HG03571 (cell line): Measurements from ENCODE around the gene KLK2.

Source experiments
- ATAC-seq: cut with Tn5 transposase; IDR thresholded peaks from one replicate; pipeline ENCODE4 v1.9.1; 2021; ENCODE audit not compliant: unreplicated experiment

KLK2 gene

GRCh38 chr19:50873056-50873455 lies at the start of gene KLK2:
Gene KLK2, plus strand, starts transcription at chr19:50873439. Its CDS starts 35 bp downstream, at chr19:50873474.
- ATAC-seq: no peak

- ATAC-seq: no peak
Observed at GRCh38 chr19:50826492-50827240, 46.6 kb upstream of the KLK2 start.

- no peak for ATAC-seq
Observed at GRCh38 chr19:50827476-50827875, 45.8 kb upstream of the KLK2 start.

- ATAC-seq: no peak
Observed at GRCh38 chr19:50829801-50830200, 43.4 kb upstream of the KLK2 start.

- no peak for ATAC-seq
Observed at GRCh38 chr19:50830266-50831025, 42.8 kb upstream of the KLK2 start.

GRCh38 chr19:50831026-50831396 lies 42.2 kb upstream of the KLK2 start:
- no peak for ATAC-seq

GRCh38 chr19:50832666-50833065 lies 40.6 kb upstream of the KLK2 start:
- ATAC-seq: no peak

- no peak for ATAC-seq
Observed at GRCh38 chr19:50833117-50833801, 40.0 kb upstream of the KLK2 start, which contains the start of gene KLK15. Gene KLK15, minus strand, starts transcription at chr19:50833574. Its CDS starts 2,082 bp downstream, at chr19:50831492.

- ATAC-seq: no peak
Observed at GRCh38 chr19:50833802-50834167, 39.5 kb upstream of the KLK2 start.

- ATAC-seq: no peak
Observed at GRCh38 chr19:50835103-50835784, 38.0 kb upstream of the KLK2 start.

- ATAC-seq: peak; percentile 68
Observed at GRCh38 chr19:50835785-50836542, 37.3 kb upstream of the KLK2 start.

- no peak for ATAC-seq
Observed at GRCh38 chr19:50836543-50837195, 36.6 kb upstream of the KLK2 start.

GRCh38 chr19:50837300-50837699 lies 35.9 kb upstream of the KLK2 start:
- ATAC-seq: no peak

GRCh38 chr19:50838239-50838638 lies 35.0 kb upstream of the KLK2 start:
- no peak for ATAC-seq

- ATAC-seq: no peak
Observed at GRCh38 chr19:50839712-50840655, 33.3 kb upstream of the KLK2 start.

GRCh38 chr19:50842130-50842529 lies 31.1 kb upstream of the KLK2 start:
- ATAC-seq: no peak

GRCh38 chr19:50843205-50843604 lies 30.0 kb upstream of the KLK2 start:
- no peak for ATAC-seq

GRCh38 chr19:50843701-50844221 lies 29.5 kb upstream of the KLK2 start:
- no peak for ATAC-seq
